Upper lobe of left lung (tissue), 4 donors: ENCODE data around the gene MTF2.

Source experiments
- CTCF ChIP-seq, 6 experiments: fragments of 450-650 bp in 4 of 6; fragments of 200-600 bp in 2 of 6; sonication (generic) in 2 of 6; IDR thresholded peaks; one replicate each; pipeline ENCODE4 v1.5.1; 2016 to 2019; ENCODE audit warnings: antibody characterized with exemption in 6 of 6
- EP300 ChIP-seq, 4 donors: sonication (generic); formaldehyde crosslinking; IDR thresholded peaks; one replicate each; pipeline ENCODE4 v1.5.1; 2017; ENCODE audit warnings: antibody characterized with exemption in 4 of 4, control low read depth in 2 of 4
- POLR2A ChIP-seq, 4 donors: fragments of 450-650 bp; IDR thresholded peaks; one replicate each; pipeline ENCODE4 v1.5.1; 2016 to 2017; ENCODE audit warnings: antibody characterized with exemption in 4 of 4, mild to moderate bottlenecking in 2 of 4
- POLR2AphosphoS5 ChIP-seq, 2 donors: sonication (generic); formaldehyde crosslinking; IDR thresholded peaks; one replicate each; pipeline ENCODE4 v1.5.1; 2017; ENCODE audit warnings: antibody characterized with exemption in 2 of 2

DNA sequence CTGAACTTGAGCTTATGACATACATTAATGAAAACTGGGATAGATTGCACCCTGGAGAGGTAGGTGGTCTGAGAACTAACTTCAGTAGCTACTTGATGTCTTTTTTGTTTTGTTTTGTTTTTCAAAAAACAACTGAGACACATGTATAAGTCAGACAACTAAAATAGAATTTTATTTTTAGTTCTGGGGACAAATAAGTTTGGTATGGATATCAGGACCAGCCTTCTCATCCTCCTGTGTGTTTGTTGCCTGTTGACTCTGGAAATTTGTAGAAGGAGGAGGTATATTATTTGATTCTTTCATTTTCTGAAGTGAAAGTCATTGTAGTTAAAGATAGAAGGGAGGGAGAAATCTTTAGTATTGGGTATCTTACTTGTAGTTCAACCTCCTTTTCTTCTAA, 41.5 kb downstream of the MTF2 start:
- TF ChIP-seq CTCF (IDR thresholded peaks at IDR 0.05) = no peak
- no peak for TF ChIP-seq POLR2AphosphoS5 (IDR thresholded peaks at IDR 0.05)
- TF ChIP-seq POLR2A (IDR thresholded peaks at IDR 0.05) = no peak
- TF ChIP-seq EP300 (IDR thresholded peaks at IDR 0.05) = no peak
